DOHH2 (cell line): ENCODE results near the gene MIA.
"Not testable (repeated sequence)": the region's sequence is repeated elsewhere in the genome, so short reads cannot be mapped to it uniquely, and the experiment has no call there.

Source experiments
- H3F3A ChIP-seq: fragments of 200-600 bp; sonication (generic), shearing (Covaris generic); 2 replicates; pipeline ENCODE4 v1.6.0; 2016; ENCODE audit warnings: antibody characterized with exemption, mild to moderate bottlenecking; ENCODE audit not compliant: control insufficient read depth, insufficient read depth
- H3K27ac ChIP-seq: fragments of 200-600 bp; sonication (generic); 2 replicates; pipeline ENCODE4 v1.5.1; 2014; ENCODE audit warnings: low read depth, mild to moderate bottlenecking, low read length, moderate library complexity
- H3K27me3 ChIP-seq: fragments of 200-600 bp; sonication (generic); 2 replicates; pipeline ENCODE4 v1.6.1; 2014; ENCODE audit warnings: mild to moderate bottlenecking, low read length, mixed read lengths; ENCODE audit not compliant: control insufficient read depth
- H3K36me3 ChIP-seq: fragments of 200-600 bp; sonication (generic); 2 replicates; pipeline ENCODE4 v1.6.1; 2014; ENCODE audit warnings: mild to moderate bottlenecking, low read length, moderate library complexity, mixed read lengths; ENCODE audit not compliant: control insufficient read depth
- H3K4me1 ChIP-seq: fragments of 200-600 bp; sonication (generic); 2 replicates; pipeline ENCODE4 v1.6.1; 2014; ENCODE audit warnings: mild to moderate bottlenecking, low read length, mixed read lengths; ENCODE audit not compliant: control insufficient read depth
- H3K4me2 ChIP-seq: fragments of 200-600 bp; sonication (generic); 2 replicates; pipeline ENCODE4 v1.6.0; 2014; ENCODE audit warnings: mild to moderate bottlenecking, low read length, moderate library complexity
- H3K4me3 ChIP-seq: fragments of 200-600 bp; sonication (generic); 2 replicates; pipeline ENCODE4 v1.5.1; 2014; ENCODE audit warnings: mild to moderate bottlenecking, low read length, mixed read lengths
- H3K79me2 ChIP-seq: fragments of 200-600 bp; sonication (generic); 2 replicates; pipeline ENCODE4 v1.6.1; 2014; ENCODE audit warnings: mild to moderate bottlenecking, low read length, mixed read lengths; ENCODE audit not compliant: control insufficient read depth
- H3K9me2 ChIP-seq: fragments of 200-600 bp; sonication (generic); replicated peaks from 2 replicates; pipeline ENCODE4 v1.6.1; 2014; ENCODE audit warnings: mild to moderate bottlenecking, low read length, mixed read lengths; ENCODE audit not compliant: control insufficient read depth
- H3K9me3 ChIP-seq: fragments of 200-600 bp; sonication (generic); 2 replicates; pipeline ENCODE4 v1.6.1; 2014; ENCODE audit warnings: antibody characterized with exemption, low read length, mixed read lengths; ENCODE audit not compliant: control insufficient read depth, insufficient read depth
- H4K20me1 ChIP-seq: fragments of 200-600 bp; sonication (generic); 2 replicates; pipeline ENCODE4 v1.6.0; 2014; ENCODE audit warnings: low read depth, mild to moderate bottlenecking, antibody characterized with exemption, low read length, moderate library complexity; ENCODE audit not compliant: control insufficient read depth, insufficient read depth
- CTCF ChIP-seq: fragments of 200-600 bp; sonication (generic); IDR thresholded peaks from one replicate; pipeline ENCODE4 v1.5.1; 2014; ENCODE audit warnings: antibody characterized with exemption, mild to moderate bottlenecking, low read depth, low read length; ENCODE audit not compliant: poor library complexity, severe bottlenecking
- EZH2phosphoT487 ChIP-seq: fragments of 200-600 bp; sonication (generic); IDR thresholded peaks from 2 replicates; pipeline ENCODE4 v1.6.1; 2017; ENCODE audit warnings: borderline replicate concordance, mild to moderate bottlenecking, antibody characterized with exemption, low read length, moderate library complexity, mixed read lengths

The MIA gene

GRCh38 chr19:40780582-40780981, 5.3 kb downstream of the MIA start:
- H3K27ac ChIP-seq, result no peak overlapping the region

GRCh38 chr19:40781140-40781539, 5.8 kb downstream of the MIA start:
- Histone ChIP-seq H3K36me3 (peaks cover 6% of the 10 kb centered on the region; the same call in 1 of the 2 replicates), H3K4me2 (no peak overlapping the region), H3K9me3 (no peaks in the 10 kb centered on the region), H3K79me2 (peaks cover 12% of the 10 kb centered on the region), H3K27ac (no peak overlapping the region), H4K20me1 (no peaks in the 10 kb centered on the region), H3K4me1 (peaks cover 28% of the 10 kb centered on the region), H3K4me3 (no peak overlapping the region), H3F3A (peaks cover 12% of the 10 kb centered on the region), H3K9me2 (no peaks in the 10 kb centered on the region), H3K27me3 (no peaks in the 10 kb centered on the region)
- no peak for TF ChIP-seq CTCF
- no peak for TF ChIP-seq EZH2phosphoT487

More at GRCh38 chr19:40780582-40780981, 5.3 kb downstream of the MIA start:
- H3F3A ChIP-seq, result peaks cover 12% of the 10 kb centered on the region
- H3K9me3 ChIP-seq, result no peaks in the 10 kb centered on the region
- no peaks in the 10 kb centered on the region for H4K20me1 ChIP-seq
- TF ChIP-seq EZH2phosphoT487 (no peak), CTCF (no peak)
- peaks cover 6% of the 10 kb centered on the region; the same call in 1 of the 2 replicates for H3K36me3 ChIP-seq
- peaks cover 31% of the 10 kb centered on the region for H3K4me1 ChIP-seq
- no peak overlapping the region for H3K4me3 ChIP-seq
- no peaks in the 10 kb centered on the region for H3K27me3 ChIP-seq
- peaks cover 12% of the 10 kb centered on the region for H3K79me2 ChIP-seq
- no peak overlapping the region for H3K4me2 ChIP-seq
- H3K9me2 ChIP-seq, result no peaks in the 10 kb centered on the region

- Histone ChIP-seq H3F3A (peaks cover 4% of the 10 kb centered on the region), H4K20me1 (no peaks in the 10 kb centered on the region), H3K4me1 (peaks cover 32% of the 10 kb centered on the region), H3K36me3 (peaks cover 2% of the 10 kb centered on the region; the same call in 1 of the 2 replicates), H3K9me3 (no peaks in the 10 kb centered on the region), H3K4me2 (no peak overlapping the region), H3K79me2 (peaks cover 12% of the 10 kb centered on the region), H3K9me2 (no peaks in the 10 kb centered on the region), H3K27me3 (no peaks in the 10 kb centered on the region), H3K27ac (no peak overlapping the region), H3K4me3 (no peak overlapping the region)
- TF ChIP-seq EZH2phosphoT487, result no peak
- TF ChIP-seq CTCF, result no peak
Observed at GRCh38 chr19:40783711-40784110, 8.4 kb downstream of the MIA start.

- not testable (repeated sequence) for H3K4me3 ChIP-seq, H3K27me3 ChIP-seq, H3K27ac ChIP-seq, H3K9me2 ChIP-seq, H3K79me2 ChIP-seq, H3K9me3 ChIP-seq, H3K4me2 ChIP-seq, H4K20me1 ChIP-seq, H3F3A ChIP-seq, H3K36me3 ChIP-seq
- H3K4me1 ChIP-seq, result peaks cover 28% of the 10 kb centered on the region
Observed at GRCh38 chr19:40784146-40784545, 8.8 kb downstream of the MIA start.
